A172 (cell line): Measurements from ENCODE around the gene SH3BP1. TPM values are rescaled to one million over a fixed set of nuclear protein-coding genes. Genes with fewer than 3 reads are reported as not detected.

Source experiments
- total RNA-seq: library from RNA; depleted of rRNA; stranded (reverse); fragments of >200 nt; shearing (Covaris generic); gene quantifications from 2 replicates; pipeline ENCODE4 v1.2.3, GENCODE V29; 2014; rRNA removed

SH3BP1 gene
- total RNA-seq, 1 experiment from 2014 or later = not detected

Other genes with a start within 250 kb of the SH3BP1 start
- gene ELFN2, start 212.2 kb upstream of the SH3BP1 start, total RNA-seq = 0.93 and 1.1 TPM in 2 replicates
- gene MFNG, start 153.3 kb upstream of the SH3BP1 start, total RNA-seq = 0.86 and 0.95 TPM in 2 replicates
- gene CARD10, start 120.3 kb upstream of the SH3BP1 start, total RNA-seq = 20.4 and 41.0 TPM in 2 replicates
- gene CDC42EP1, start 79.2 kb upstream of the SH3BP1 start, total RNA-seq = 18.2 and 23.0 TPM in 2 replicates
- not detected in 2 replicates for gene LGALS2, start 59.6 kb upstream of the SH3BP1 start, total RNA-seq
- 18.6 and 24.0 TPM in 2 replicates for gene GGA1, start 30.8 kb upstream of the SH3BP1 start, total RNA-seq
- gene PDXP, start 19.1 kb downstream of the SH3BP1 start, total RNA-seq = 10.8 and 11.7 TPM in 2 replicates
- gene LGALS1, start 36.0 kb downstream of the SH3BP1 start, total RNA-seq = 3,374 and 3,537 TPM in 2 replicates
- 24.2 and 56.1 TPM in 2 replicates for gene NOL12, start 46.7 kb downstream of the SH3BP1 start, total RNA-seq
- gene TRIOBP, start 57.4 kb downstream of the SH3BP1 start, total RNA-seq = 41.4 and 43.4 TPM in 2 replicates
- gene GCAT, start 168.3 kb downstream of the SH3BP1 start, total RNA-seq = 8.8 and 11.4 TPM in 2 replicates
- not detected in 2 replicates for gene GALR3, start 183.7 kb downstream of the SH3BP1 start, total RNA-seq
- gene ANKRD54, start 204.7 kb downstream of the SH3BP1 start, total RNA-seq = 22.4 and 30.5 TPM in 2 replicates
- gene EIF3L, start 209.8 kb downstream of the SH3BP1 start, total RNA-seq = 161 and 170 TPM in 2 replicates